ENCODE results near the gene CACNA1C.
"Not testable (repeated sequence)": the region's sequence is repeated elsewhere in the genome, so short reads cannot be mapped to it uniquely, and the experiment has no call there.

Gene CACNA1C

GRCh38 chr12:2110849-2111566 lies 58.2 kb downstream of the CACNA1C start:
- no peak for DNase-seq (ENCODE audit: low spot score)

GRCh38 chr12:2111826-2112225 lies 59.0 kb downstream of the CACNA1C start:
- DNase-seq (ENCODE audit: low spot score) = no peak

- no peak for DNase-seq (ENCODE audit: low spot score)
Measured at GRCh38 chr12:2112401-2112800, 59.6 kb downstream of the CACNA1C start.

GRCh38 chr12:2113119-2113912 lies 60.5 kb downstream of the CACNA1C start:
- DNase-seq (ENCODE audit: low spot score) = no peak

GRCh38 chr12:2114071-2114470 lies 61.3 kb downstream of the CACNA1C start:
- DNase-seq (ENCODE audit: low spot score) = no peak

GRCh38 chr12:2115101-2115845 lies 62.5 kb downstream of the CACNA1C start:
- no peak for DNase-seq (ENCODE audit: low spot score)

- no peak for DNase-seq (ENCODE audit: low spot score)
Measured at GRCh38 chr12:2117541-2117940, 64.8 kb downstream of the CACNA1C start.

GRCh38 chr12:2118061-2118460 lies 65.3 kb downstream of the CACNA1C start:
- no peak for DNase-seq (ENCODE audit: low spot score)

- no peak for DNase-seq (ENCODE audit: low spot score)
Measured at GRCh38 chr12:2118481-2119255, 65.9 kb downstream of the CACNA1C start.

- no peak for DNase-seq (ENCODE audit: low spot score)
Measured at GRCh38 chr12:2119266-2119665, 66.5 kb downstream of the CACNA1C start.

GRCh38 chr12:2120982-2121758 lies 68.4 kb downstream of the CACNA1C start:
- DNase-seq (ENCODE audit: low spot score) = no peak

GRCh38 chr12:2124466-2125023 lies 71.8 kb downstream of the CACNA1C start:
- no peak for DNase-seq (ENCODE audit: low spot score)

- DNase-seq (ENCODE audit: low spot score) = no peak
Measured at GRCh38 chr12:2125651-2126522, 73.1 kb downstream of the CACNA1C start.

- DNase-seq (ENCODE audit: low spot score) = no peak
Measured at GRCh38 chr12:2126676-2127406, 74.1 kb downstream of the CACNA1C start.

- no peak for DNase-seq (ENCODE audit: low spot score)
Measured at GRCh38 chr12:2129076-2129475, 76.3 kb downstream of the CACNA1C start.

GRCh38 chr12:2135661-2136418 lies 83.1 kb downstream of the CACNA1C start:
- not testable (repeated sequence) for DNase-seq (ENCODE audit: low spot score)

GRCh38 chr12:2136901-2137300 lies 84.1 kb downstream of the CACNA1C start:
- no peak for DNase-seq (ENCODE audit: low spot score)

GRCh38 chr12:2137711-2138110 lies 84.9 kb downstream of the CACNA1C start:
- no peak for DNase-seq (ENCODE audit: low spot score)

Data from SK-N-DZ (cell line).